ENCODE results near the gene ZAP70.
"Not testable (repeated sequence)": the region's sequence is repeated elsewhere in the genome, so short reads cannot be mapped to it uniquely, and the experiment has no call there.

DNA sequence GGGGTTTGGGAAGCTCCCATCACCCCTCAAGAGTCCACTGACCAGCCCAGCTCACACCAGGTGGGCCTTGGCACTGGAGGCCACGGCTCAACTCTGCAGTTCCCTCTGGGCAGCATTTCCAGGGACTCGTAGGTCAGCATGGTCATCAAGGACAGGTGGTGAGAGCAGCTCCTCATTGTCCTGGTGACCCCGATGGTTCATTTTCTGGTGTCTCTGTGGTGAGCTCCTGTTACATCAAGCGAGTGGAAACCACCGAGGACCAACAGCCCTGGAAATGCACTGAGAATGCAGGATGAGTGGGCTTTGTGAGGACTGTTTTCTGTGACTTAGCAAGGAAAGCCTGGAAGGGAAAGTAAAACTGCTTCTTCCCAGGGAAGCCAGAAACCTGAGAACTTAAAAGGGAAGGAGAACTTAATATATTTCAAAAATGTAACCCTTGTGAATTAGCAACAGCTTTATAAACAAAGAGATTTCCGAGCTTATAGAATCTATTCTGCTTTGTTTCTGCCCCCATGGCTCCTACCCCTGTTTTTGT lies 40.7 kb upstream of the ZAP70 start:
- TF ChIP-seq CTCF, POLR2A (IDR thresholded peaks at IDR 0.05): not testable (repeated sequence)

Data from tibial nerve (tissue), 3 donors.